ENCODE data around the gene GRIK3.

GRIK3 gene

GRCh38 chr1:37047542-37047941, 13.2 kb upstream of the GRIK3 start:
- DNase-seq (ENCODE audit: low read depth) = no peak
- no peak overlapping the region for H3K4me3 ChIP-seq (ENCODE audit: low read depth, low read length)
- no peak for TF ChIP-seq CTCF (IDR thresholded peaks at IDR 0.05; ENCODE audit: insufficient read depth, low read depth, low read length, missing control alignments)

DNA sequence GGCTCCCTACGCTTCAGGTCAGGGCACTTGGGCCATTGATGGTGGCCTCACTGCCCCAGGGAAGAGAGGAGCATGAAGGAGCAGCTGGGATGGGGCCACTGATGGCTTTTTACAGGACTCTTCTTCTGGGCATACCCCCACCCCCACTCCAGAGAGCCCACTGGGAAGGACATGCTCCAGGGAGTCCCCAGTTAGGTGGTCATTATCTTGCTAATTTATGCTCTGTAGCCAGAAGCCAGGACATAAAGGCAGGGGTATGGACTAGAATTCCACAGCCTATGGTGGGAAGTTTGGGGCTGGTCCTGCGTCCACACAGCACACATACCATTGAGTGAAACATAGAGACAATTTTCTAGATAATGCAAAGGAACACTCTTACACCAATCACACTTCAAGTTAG, 8.8 kb upstream of the GRIK3 start:
- DNase-seq (ENCODE audit: low read depth) = no peak
- H3K4me3 ChIP-seq (ENCODE audit: low read depth, low read length) = no peak overlapping the region
- TF ChIP-seq CTCF (IDR thresholded peaks at IDR 0.05; ENCODE audit: insufficient read depth, low read depth, low read length, missing control alignments) = no peak

GRCh38 chr1:37042506-37042905, 8.2 kb upstream of the GRIK3 start:
- TF ChIP-seq CTCF (IDR thresholded peaks at IDR 0.05; ENCODE audit: insufficient read depth, low read depth, low read length, missing control alignments) = no peak
- no peak overlapping the region for H3K4me3 ChIP-seq (ENCODE audit: low read depth, low read length)
- no peak for DNase-seq (ENCODE audit: low read depth)

DNA sequence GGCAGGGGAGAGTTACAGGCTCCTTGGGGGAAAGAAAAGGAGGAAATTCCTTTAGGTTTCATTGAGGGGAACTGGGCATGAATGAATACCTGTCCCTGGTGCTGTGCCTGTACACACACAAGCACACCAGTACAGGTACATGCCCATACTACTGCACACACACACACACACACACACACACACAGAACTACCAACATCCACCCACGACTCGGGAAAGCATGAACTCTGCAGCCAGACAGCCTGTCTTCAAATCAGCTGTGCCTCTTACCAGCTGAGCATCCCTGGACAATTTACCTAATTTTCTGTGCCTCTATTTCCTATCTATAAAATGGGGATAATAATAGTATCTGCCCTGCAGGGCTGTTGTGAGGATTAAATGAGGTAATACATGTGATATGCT, 7.2 kb upstream of the GRIK3 start:
- DNase-seq (ENCODE audit: low read depth) = no peak
- no peak overlapping the region for H3K4me3 ChIP-seq (ENCODE audit: low read depth, low read length)
- TF ChIP-seq CTCF (IDR thresholded peaks at IDR 0.05; ENCODE audit: insufficient read depth, low read depth, low read length, missing control alignments) = no peak

DNA sequence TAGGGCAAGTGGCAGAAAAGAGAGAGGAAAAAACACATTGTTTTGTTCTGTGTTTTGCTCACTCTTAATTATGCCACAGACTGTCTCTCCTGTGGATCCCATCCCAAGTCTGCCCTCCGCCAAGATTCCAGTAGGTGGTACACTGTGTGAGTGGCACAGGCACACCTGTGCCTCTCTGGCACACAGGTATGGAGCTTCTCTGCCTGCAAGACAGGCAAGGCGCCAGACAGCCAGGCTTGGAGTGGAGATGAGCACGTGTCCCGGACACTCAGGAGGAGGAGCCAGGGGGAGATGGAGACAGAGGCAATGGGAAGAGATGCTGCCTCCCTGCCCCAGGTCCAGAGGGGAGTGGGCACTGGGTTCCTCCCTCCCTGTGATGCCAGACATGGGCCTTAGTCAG, 6.5 kb upstream of the GRIK3 start:
- no peak overlapping the region for H3K4me3 ChIP-seq (ENCODE audit: low read depth, low read length)
- no peak for DNase-seq (ENCODE audit: low read depth)
- no peak for TF ChIP-seq CTCF (IDR thresholded peaks at IDR 0.05; ENCODE audit: insufficient read depth, low read depth, low read length, missing control alignments)

DNA sequence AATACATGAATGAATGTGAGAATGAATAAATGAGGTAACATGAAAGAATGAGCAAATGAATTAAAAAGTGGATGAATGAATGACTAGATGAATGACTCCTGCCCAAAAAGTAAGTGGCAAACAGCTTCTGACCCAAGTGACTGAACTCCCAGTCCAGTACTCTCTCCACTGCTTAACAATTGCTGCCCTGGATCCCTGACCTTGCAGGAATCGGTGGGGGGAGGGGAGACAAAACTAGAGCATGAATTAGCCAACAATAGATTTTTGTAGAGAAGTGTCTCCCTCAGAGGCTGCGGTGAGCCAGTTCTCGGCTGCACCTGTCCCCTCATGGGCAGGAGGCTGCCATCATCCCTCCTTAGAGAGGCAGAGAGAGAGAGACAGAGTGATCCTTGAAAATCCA, 5.9 kb upstream of the GRIK3 start:
- H3K4me3 ChIP-seq (ENCODE audit: low read depth, low read length) = no peak overlapping the region
- no peak for DNase-seq (ENCODE audit: low read depth)
- TF ChIP-seq CTCF (IDR thresholded peaks at IDR 0.05; ENCODE audit: insufficient read depth, low read depth, low read length, missing control alignments) = no peak

DNA sequence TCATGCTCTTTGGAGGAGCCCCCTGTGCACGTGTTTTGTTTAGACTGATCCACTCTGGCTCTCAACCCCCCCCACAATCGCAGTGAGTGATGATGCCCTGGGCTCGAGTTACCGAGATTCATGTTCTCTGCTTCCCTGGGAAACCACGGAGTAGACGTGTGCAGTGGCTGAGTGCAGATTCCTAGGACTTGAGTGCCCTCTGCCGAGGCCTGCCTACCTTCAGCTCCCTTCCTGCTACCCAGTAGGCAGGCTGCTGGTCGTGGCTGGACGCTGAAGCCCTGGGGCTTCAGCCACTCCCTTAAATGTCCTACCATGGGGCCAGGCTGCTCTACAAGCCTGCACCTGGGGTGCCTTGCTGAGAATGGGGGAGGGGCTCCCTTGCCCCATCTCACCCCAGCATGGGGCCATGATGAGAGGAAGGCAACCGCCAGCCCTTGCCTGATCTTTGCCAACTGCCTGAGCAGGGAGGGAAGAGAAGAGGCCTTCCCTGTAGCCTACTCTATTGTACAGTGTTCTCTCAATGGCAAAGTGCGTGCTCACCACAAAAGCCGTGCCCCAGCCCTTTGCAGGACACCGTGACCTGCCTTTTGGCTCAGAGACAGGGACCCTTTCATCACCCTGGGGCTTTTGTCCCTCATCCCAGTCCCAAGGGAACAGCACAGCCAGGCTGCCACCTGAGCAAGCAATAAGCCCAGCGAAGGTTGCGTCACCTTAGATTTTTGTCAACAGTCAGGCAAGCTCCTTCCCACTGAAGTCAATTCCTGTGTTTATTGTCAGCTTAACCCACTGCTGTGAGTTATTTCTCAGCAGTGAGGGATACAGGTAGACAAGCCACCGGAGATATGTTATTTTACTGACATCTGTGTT, 4.1 kb upstream of the GRIK3 start:
- peak; percentile 2 for TF ChIP-seq CTCF (IDR thresholded peaks at IDR 0.05; ENCODE audit: insufficient read depth, low read depth, low read length, missing control alignments)
- DNase-seq (ENCODE audit: low read depth) = peak; percentile 2
- H3K4me3 ChIP-seq (ENCODE audit: low read depth, low read length) = no peak overlapping the region
